ENCODE measurements around the gene ZNF746. TPM values are rescaled to one million over a fixed set of nuclear protein-coding genes. Genes with fewer than 3 reads are reported as not detected.

ZNF746 gene
- total RNA-seq, 4 donors from 2014 or later = 15.1 to 30.4 (median 25.0) TPM

DNA sequence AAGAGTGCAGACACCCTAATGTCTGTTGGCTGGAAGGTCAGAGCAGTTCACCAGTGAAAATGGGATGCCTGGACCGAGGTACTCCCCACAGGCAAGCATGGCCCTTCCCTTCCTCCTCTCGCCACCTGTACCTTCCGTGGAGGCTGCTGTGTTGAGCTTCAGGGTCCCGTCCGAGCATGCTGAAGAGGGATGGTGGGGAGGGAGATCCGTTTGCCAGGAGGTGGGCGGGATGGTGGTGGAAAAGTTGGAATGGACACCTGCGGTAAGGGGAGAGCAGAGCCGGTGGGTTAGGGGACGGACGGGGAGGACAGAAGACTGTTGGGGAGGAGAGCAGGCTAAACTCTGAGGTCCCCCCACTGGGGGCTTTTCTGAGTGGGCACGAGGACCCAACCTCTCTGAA lies 20.8 kb downstream of the ZNF746 start:
- TF ChIP-seq, protein P1, sequence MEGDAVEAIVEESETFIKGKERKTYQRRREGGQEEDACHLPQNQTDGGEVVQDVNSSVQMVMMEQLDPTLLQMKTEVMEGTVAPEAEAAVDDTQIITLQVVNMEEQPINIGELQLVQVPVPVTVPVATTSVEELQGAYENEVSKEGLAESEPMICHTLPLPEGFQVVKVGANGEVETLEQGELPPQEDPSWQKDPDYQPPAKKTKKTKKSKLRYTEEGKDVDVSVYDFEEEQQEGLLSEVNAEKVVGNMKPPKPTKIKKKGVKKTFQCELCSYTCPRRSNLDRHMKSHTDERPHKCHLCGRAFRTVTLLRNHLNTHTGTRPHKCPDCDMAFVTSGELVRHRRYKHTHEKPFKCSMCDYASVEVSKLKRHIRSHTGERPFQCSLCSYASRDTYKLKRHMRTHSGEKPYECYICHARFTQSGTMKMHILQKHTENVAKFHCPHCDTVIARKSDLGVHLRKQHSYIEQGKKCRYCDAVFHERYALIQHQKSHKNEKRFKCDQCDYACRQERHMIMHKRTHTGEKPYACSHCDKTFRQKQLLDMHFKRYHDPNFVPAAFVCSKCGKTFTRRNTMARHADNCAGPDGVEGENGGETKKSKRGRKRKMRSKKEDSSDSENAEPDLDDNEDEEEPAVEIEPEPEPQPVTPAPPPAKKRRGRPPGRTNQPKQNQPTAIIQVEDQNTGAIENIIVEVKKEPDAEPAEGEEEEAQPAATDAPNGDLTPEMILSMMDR (IDR thresholded peaks at IDR 0.05) = no peak
- no peak for ATAC-seq (ENCODE audit: low FRiP score)
- no peak for DNase-seq (ENCODE audit: low spot score)

DNA sequence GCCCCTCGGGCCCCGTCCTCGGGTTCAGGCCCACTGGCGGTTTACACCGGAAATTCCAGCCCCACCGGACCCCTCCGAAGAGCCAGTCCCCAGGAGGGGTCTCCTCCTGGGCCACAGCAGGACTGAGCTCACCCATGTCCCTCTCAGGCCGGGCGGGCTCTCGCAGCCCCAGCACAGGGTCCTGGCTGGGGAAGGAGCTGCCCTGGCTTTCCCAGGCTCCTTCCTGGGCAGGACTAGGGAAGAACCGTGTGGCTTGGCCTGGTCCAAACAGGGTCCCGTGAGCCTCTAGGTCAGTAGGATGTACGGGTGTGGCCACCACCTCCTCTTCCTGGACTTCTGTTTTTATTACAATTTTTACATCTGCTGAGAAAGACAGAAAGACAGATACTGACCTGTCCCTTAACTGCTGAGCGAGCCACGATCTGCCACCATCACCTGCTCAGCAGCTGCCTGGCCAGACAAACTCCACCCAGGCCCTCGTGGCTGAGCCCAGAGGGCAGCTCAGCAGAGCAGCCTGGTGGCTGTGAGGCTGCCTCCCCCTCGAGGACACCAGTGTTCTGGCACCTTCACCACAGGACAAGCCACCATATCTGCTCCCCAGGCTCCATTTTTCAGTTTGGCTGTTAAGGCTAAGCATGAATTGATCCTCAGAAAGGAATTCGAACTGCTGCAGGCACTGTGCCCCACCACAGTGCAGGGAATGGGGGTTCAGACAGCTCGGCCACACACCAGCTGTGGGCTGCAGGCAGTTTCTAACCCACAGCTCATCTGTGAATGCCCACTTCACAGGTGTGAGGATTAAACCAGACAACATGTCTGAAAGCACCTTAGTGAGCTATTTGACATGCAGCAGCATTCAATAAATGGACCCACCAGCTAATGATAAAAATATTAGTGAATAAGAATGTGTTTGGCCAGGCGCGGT lies 22.2 kb downstream of the ZNF746 start:
- no peak for DNase-seq (ENCODE audit: low spot score)
- no peak for ATAC-seq (ENCODE audit: low FRiP score)
- TF ChIP-seq, protein P1 (IDR thresholded peaks at IDR 0.05) = no peak

DNA sequence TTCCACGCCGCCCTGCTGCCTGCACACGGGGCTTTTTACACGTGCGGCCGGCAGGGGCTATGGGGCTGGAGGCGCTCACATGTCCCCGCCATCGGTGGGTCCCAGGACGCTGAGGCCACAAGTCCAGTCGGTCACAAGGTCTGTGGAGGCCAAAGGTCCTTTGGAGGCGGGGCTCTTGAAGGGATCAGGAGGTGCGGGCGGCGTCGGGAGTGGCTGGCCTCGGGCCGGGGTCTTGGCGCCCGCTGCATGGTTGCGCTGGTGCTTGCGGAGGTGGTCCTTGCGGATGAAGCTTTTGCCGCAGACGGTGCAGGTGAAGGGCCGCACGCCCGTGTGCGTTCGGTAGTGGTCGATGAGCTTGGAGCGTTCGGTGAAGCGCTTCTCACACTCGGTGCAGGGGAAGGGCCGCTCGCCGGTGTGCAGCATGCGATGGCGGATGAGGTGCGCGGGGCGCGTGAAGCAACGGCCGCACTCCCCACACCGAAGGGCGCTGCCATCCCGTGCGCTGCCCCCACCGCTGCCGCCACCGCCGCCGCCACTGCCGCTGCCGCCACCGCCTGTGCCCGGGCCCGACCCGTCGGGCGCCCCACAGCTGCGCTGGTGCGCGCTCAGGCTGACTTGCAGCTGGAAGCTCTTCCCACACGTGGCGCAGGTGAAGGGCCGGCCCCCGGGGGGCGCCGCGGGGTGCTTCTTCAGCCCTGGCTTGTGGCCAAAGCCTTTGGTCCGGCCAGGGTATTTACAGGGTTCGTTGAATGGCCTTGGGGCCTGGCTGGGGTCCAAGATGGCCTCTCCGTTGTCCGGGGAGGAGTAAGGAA lies 23.1 kb downstream of the ZNF746 start:
- DNase-seq (ENCODE audit: low spot score) (no peak), ATAC-seq (ENCODE audit: low FRiP score) (no peak)
- TF ChIP-seq, protein P1 (IDR thresholded peaks at IDR 0.05) = no peak

DNA sequence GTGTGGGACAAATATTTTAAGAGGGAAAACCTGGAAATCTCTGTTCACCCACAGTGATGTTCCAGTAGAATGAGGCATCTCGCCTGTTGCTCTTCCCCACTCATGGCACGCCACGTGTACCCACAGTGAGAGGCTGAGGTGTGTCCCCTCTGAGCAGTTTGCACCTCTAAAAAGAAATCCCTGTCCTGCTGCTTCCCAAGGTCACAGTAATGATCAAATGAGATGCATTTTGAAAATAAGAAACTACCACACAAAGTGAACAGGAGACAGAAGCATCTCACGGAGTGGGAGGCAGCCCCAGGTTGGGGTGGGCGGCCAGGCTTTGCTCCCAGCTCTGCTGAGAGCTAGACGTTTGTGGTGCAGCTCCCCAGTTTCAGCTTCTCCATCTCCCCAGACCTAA lies 24.4 kb downstream of the ZNF746 start:
- TF ChIP-seq, protein P1 (IDR thresholded peaks at IDR 0.05) = no peak
- ATAC-seq (ENCODE audit: low FRiP score) (no peak), DNase-seq (ENCODE audit: low spot score) (no peak)

DNA sequence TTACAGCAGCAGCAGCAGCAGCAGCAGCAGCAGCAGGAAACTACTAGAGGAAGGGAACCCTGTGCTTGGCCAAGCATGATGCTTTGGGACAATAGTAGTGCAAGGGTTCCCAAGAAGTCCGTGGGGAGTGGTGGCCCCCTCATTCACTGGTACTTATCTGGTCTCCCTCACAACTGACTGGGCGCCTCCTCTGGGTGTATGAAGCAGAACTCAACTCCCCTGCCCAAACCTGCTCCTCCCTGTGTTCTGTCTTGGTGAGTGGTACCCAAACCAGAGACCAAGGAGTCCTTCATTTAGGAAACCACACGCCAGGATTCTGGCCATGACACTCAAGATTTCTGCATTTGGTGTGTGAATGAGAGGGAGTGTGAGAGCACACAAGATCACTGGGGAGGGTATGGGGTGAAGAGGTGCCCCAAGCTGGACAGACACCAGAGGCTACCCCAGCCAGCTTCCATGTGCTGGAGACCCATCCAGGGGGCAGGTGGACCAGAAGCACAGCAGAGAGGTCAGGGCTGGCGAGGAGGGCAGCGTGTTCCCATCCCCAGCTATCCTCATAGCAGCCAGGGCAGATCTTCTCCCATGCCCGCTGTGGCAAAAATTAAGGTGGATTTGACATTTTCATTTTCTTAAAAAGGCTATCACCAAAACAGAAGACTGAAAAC lies 26.2 kb downstream of the ZNF746 start:
- ATAC-seq (ENCODE audit: low FRiP score) (no peak), DNase-seq (ENCODE audit: low spot score) (no peak)
- TF ChIP-seq, protein P1 (IDR thresholded peaks at IDR 0.05) = no peak

DNA sequence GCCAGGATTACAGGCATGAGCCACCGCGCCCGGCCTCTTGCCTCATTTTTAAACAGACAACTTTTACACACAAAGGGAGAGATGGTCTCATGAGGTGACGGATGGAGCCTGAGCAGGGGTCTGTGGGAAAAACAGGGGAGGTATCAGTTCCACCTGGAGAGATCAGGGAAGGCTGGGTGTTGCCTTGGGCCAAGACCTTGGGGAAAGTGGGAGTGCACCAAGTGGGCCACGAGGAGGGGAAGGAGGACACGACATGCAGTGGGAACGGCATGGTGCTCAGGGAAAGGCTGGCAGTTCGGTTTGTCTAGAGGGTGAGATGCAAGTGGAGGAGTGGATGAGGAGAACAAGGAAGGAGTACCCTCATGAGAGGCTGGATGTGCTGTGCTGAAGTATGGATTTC lies 27.8 kb downstream of the ZNF746 start:
- DNase-seq (ENCODE audit: low spot score) = no peak

More for the DNA sequence above, 27.8 kb downstream of the ZNF746 start:
- TF ChIP-seq, protein P1 (IDR thresholded peaks at IDR 0.05) = no peak
- no peak for ATAC-seq (ENCODE audit: low FRiP score)

All from omental fat pad (tissue), 4 donors.